ENCODE results near the gene RASGRF1.

DNA sequence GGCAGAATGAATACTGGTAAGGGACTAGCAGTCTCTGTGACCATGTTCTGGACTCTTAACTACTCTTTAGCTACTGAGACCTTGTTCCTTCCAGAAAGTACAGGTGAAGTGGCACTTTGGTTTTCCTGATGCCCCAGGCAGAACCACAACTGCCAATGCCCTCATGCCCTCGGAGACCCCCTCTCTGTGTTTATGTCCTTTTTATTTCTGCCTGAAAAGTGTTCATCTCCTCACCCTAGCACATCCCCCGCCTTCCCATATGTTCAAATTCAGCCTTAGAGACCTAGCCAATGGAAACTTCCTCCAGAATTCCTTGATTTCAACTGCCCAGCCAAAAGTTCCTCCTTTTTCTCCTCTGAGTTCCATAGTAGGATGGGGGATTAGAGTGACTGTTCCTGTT is 23.3 kb upstream of the RASGRF1 start:
- TF ChIP-seq, protein P1, sequence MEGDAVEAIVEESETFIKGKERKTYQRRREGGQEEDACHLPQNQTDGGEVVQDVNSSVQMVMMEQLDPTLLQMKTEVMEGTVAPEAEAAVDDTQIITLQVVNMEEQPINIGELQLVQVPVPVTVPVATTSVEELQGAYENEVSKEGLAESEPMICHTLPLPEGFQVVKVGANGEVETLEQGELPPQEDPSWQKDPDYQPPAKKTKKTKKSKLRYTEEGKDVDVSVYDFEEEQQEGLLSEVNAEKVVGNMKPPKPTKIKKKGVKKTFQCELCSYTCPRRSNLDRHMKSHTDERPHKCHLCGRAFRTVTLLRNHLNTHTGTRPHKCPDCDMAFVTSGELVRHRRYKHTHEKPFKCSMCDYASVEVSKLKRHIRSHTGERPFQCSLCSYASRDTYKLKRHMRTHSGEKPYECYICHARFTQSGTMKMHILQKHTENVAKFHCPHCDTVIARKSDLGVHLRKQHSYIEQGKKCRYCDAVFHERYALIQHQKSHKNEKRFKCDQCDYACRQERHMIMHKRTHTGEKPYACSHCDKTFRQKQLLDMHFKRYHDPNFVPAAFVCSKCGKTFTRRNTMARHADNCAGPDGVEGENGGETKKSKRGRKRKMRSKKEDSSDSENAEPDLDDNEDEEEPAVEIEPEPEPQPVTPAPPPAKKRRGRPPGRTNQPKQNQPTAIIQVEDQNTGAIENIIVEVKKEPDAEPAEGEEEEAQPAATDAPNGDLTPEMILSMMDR (IDR thresholded peaks at IDR 0.05), result no peak
- no peak for TF ChIP-seq POLR2A (IDR thresholded peaks at IDR 0.05)
